Measurements from ENCODE around the gene BEST1.

Gene BEST1

DNA sequence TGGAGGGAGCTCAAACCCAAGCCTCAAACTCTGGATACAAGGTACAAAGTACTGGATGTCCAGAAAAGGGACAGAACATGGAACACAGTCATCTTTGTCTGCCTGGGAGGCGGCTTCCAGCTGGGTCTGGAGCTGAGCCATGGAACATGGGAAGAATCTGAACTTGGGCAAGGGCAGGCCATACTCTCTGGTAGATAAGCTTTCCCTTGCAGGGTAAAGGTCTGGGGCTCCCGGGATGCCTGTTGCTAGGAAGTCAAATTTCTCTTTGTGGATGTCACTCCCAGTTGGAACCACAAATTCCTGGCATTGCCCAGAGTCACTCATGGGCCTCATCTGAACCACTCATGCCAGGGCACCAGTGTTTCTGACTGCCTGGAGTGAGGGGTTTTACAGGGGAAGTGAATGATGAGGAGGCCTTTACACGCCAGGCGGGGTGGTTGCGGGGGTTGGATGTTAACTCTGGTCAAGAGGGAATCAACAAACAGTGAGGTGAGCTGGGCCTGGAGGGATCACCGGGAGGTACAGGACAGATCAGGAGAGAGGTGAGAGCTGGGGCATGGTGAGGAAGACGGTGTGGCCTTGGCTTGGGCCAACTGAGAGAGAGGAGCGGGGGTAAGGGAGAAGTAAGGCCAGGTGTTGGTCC is 11.5 kb downstream of the BEST1 start:
- H3K4me3 ChIP-seq (ENCODE audit: low read depth, low read length): no peak overlapping the region
- TF ChIP-seq, protein P1, sequence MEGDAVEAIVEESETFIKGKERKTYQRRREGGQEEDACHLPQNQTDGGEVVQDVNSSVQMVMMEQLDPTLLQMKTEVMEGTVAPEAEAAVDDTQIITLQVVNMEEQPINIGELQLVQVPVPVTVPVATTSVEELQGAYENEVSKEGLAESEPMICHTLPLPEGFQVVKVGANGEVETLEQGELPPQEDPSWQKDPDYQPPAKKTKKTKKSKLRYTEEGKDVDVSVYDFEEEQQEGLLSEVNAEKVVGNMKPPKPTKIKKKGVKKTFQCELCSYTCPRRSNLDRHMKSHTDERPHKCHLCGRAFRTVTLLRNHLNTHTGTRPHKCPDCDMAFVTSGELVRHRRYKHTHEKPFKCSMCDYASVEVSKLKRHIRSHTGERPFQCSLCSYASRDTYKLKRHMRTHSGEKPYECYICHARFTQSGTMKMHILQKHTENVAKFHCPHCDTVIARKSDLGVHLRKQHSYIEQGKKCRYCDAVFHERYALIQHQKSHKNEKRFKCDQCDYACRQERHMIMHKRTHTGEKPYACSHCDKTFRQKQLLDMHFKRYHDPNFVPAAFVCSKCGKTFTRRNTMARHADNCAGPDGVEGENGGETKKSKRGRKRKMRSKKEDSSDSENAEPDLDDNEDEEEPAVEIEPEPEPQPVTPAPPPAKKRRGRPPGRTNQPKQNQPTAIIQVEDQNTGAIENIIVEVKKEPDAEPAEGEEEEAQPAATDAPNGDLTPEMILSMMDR (IDR thresholded peaks at IDR 0.05; ENCODE audit: low read depth, low read length): no peak

DNA sequence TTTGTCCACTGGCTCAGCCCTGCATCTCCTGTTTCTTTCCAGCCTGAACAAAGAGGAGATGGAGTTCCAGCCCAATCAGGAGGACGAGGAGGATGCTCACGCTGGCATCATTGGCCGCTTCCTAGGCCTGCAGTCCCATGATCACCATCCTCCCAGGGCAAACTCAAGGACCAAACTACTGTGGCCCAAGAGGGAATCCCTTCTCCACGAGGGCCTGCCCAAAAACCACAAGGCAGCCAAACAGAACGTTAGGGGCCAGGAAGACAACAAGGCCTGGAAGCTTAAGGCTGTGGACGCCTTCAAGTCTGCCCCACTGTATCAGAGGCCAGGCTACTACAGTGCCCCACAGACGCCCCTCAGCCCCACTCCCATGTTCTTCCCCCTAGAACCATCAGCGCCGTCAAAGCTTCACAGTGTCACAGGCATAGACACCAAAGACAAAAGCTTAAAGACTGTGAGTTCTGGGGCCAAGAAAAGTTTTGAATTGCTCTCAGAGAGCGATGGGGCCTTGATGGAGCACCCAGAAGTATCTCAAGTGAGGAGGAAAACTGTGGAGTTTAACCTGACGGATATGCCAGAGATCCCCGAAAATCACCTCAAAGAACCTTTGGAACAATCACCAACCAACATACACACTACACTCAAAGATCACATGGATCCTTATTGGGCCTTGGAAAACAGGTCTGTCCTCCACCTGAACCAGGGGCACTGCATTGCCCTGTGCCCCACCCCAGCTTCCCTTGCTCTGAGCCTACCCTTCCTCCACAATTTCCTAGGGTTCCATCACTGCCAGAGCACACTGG is 12.3 kb downstream of the BEST1 start:
- TF ChIP-seq, protein P1 (IDR thresholded peaks at IDR 0.05; ENCODE audit: low read depth, low read length): no peak
- H3K4me3 ChIP-seq (ENCODE audit: low read depth, low read length): no peak overlapping the region

DNA sequence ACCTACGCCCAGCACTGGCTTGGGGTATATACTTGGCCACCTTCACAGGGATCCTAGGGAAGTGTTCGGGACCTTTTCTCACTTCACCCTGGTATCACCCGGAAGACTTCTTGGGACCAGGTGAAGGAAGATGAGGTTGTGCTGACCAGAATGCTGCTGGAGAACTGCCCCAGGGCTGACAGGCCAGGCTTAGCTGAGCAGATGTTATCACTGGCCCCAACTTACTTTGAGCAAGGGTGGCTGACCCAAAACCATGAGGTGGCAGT is 12.8 kb downstream of the BEST1 start:
- no peak overlapping the region for H3K4me3 ChIP-seq (ENCODE audit: low read depth, low read length)

DNA sequence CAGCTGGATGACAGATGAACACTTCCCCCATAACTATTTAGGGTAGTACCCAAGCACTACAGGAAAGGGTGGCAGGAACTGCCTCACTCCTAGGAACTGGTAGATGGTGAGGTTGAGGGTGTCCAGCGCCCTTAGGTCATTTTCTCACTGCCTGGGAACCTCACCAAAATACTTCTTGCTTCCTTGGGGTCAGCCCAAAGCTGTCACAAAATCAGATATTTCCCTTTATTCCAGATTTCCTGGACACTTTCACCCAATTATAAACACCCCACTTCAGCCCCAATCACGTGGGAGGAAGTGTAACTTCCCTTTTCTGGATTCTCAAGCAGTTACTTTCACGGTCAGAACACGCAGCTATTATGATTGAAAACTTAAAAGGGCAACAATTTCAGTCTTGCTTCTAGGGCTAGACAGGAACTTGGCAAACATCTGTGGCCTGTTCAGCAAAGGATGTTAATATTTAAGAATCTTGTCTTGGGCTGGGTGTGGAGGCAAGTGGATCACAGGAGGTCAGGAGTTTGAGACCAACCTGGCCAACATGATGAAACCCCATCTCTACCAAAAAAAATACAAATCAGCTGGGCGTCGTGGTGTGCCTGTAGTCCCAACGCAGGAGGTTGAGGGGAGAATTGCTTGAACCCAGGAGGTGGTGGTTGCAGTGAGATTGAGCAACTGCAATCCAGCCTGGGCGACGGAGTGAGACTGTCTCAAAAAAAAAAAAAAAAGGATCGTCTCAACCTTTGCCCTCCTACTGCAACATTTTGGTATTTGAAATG is 13.3 kb downstream of the BEST1 start:
- TF ChIP-seq, protein P1 (IDR thresholded peaks at IDR 0.05; ENCODE audit: low read depth, low read length): no peak
- no peak overlapping the region for H3K4me3 ChIP-seq (ENCODE audit: low read depth, low read length)

More for the DNA sequence above, 12.8 kb downstream of the BEST1 start:
- TF ChIP-seq, protein P1 (IDR thresholded peaks at IDR 0.05; ENCODE audit: low read depth, low read length): no peak

DNA sequence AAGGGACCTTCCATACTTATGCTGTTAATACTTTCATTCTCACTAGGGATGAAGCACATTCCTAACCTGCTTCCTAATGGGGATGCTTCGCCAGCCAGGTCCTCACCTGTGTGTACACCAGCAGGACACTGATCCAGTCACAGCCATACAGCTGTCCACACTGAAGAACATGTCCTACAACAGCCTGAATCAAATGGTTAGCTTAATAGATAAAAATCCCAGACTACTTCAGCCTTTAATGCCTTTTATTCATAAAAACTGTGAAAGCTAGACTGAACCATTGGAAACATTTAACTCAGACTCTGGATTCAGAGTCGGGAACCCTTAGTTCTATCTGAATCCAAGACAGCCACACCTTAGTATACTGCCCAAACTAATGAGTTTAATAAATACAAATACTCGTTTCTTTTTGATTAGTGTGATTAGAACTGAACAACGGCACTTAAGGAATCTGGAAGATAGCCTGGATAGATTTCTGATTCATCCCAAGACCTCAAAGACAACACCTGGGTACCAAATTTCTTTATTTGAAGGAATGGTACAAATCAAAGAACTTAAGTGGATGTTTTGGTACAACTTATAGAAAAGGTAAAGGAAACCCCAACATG is 14.0 kb downstream of the BEST1 start:
- TF ChIP-seq, protein P1 (IDR thresholded peaks at IDR 0.05; ENCODE audit: low read depth, low read length): no peak
- peak overlapping the region; percentile 100 for H3K4me3 ChIP-seq (ENCODE audit: low read depth, low read length)

DNA sequence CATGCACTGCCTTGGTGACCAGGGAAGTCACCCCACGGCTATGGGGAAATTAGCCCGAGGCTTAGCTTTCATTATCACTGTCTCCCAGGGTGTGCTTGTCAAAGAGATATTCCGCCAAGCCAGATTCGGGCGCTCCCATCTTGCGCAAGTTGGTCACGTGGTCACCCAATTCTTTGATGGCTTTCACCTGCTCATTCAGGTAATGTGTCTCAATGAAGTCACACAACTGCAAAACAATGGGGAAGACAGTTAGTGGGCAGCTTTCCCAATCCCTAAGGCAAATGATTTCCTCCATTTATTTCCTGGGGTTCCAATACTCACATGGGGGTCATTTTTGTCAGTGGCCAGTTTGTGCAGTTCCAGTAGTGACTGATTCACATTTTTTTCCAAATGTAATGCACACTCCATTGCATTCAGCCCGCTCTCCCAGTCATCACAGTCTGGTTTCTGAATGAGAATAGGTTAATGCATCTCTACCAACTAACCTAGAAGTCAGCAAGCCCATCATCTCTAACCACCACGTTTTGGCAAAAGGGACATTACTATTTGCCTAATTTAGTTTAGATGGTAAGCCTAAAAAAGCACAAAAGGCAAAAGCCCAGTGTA is 14.6 kb downstream of the BEST1 start:
- peak overlapping the region; percentile 100 for H3K4me3 ChIP-seq (ENCODE audit: low read depth, low read length)

DNA sequence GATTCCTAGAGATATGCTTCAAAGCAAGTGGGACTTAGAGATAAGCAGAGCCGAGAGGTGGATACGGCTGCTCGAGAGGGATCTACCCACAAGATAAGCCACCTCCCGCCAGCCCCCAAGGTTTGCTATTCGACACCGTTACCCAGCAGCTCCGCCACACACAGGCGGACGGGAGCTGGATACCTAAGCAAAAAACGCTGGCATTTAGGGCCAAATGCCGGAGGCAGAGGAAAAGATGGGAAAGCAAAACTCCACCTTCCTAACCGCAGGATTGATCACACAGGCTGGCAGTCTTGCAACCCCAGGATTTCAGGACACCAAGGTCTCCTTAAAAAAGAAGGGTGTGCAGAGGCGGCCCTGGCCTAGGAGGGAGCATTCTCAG is 16.6 kb downstream of the BEST1 start:
- TF ChIP-seq, protein P1 (IDR thresholded peaks at IDR 0.05; ENCODE audit: low read depth, low read length): no peak
- peak overlapping the region; percentile 100 for H3K4me3 ChIP-seq (ENCODE audit: low read depth, low read length)

Measured in WI38 (cell line).